Ectodermal cell (in vitro differentiated cells): ENCODE measurements around the gene GNG7.
"Not testable (repeated sequence)": the region's sequence is repeated elsewhere in the genome, so short reads cannot be mapped to it uniquely, and the experiment has no call there.

Source experiments
- H3K27ac ChIP-seq: 2 replicates; pipeline ENCODE4 v1.7.0; 2013; ENCODE audit warnings: mild to moderate bottlenecking, low read depth, low read length; ENCODE audit not compliant: insufficient read depth, poor library complexity, severe bottlenecking
- H3K27me3 ChIP-seq: 2 replicates; pipeline ENCODE4 v1.7.0; 2013; ENCODE audit warnings: mild to moderate bottlenecking, low read length; ENCODE audit not compliant: insufficient read depth, control insufficient read depth, poor library complexity, severe bottlenecking
- H3K36me3 ChIP-seq: one replicate; pipeline ENCODE4 v1.7.0; 2013; ENCODE audit warnings: low read length; ENCODE audit not compliant: control insufficient read depth, insufficient read depth
- H3K4me1 ChIP-seq: one replicate; pipeline ENCODE4 v1.7.0; 2013; ENCODE audit warnings: low read length; ENCODE audit not compliant: control insufficient read depth, insufficient read depth
- H3K4me3 ChIP-seq: 2 replicates; pipeline ENCODE4 v1.7.0; 2013; ENCODE audit warnings: low read depth, low read length, control low read depth; ENCODE audit not compliant: insufficient read depth
- H3K9me3 ChIP-seq: 2 replicates; pipeline ENCODE4 v1.7.0; 2013; ENCODE audit warnings: mild to moderate bottlenecking, low read length, moderate library complexity; ENCODE audit not compliant: control insufficient read depth
- WGBS, 2 experiments: methylation state at CpG; one replicate each; pipeline ENCODE4 v1.1.7; 2013; ENCODE audit warnings: missing lambda C conversion rate in 2 of 2; 5-methylcytosine and 5-hydroxymethylcytosine counted together

GNG7 gene

DNA sequence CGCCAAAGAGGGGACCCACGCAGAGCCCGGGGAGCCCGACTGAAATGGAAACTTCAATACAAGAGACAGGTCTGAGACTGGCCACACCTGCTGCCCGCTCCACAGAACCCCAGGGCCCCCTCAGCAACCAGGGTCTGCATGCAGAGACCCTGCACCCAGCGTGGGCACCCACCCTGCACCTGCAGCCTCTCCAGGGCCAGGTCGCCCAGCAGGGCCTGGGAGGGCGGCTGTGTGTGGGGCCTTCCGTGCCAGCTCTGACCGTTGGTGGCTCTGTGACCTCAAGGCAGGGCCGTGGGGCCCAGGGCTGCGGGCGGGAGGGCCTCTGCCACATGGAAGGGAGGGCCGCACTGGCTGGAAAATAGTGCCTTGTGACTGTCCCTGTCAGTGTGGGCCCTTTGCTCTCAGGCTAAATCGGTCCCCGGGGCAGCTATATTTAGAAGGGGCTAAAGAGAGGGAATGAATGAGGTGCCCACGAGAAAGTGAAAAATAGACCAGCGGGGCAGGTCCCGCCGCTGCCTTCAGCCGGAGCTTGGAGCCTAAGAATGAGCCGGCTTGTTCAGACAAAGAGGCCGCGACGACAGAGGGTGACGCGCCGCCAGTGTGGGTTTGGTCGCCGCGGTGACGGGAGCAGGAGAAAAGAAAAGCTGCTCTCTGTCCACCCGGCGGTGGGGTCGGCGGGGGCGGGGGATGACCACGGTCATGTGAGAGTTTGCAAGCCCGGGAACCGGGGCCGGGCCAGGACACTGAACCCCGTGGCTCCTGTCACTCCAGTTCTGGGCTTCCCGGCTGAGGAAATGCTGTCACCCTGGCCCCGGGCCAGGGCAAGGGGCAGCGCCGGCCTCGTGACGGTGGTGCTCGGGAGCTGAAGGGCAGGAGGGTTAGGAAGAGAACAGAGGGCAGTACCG is 156.1 kb downstream of the GNG7 start:
- Histone ChIP-seq H3K27ac (peak overlapping the region; percentile 97), H3K9me3 (no peaks in the 10 kb centered on the region), H3K4me3 (no peak overlapping the region), H3K27me3 (peaks cover 3% of the 10 kb centered on the region), H3K36me3 (no peaks in the 10 kb centered on the region), H3K4me1 (peaks cover 35% of the 10 kb centered on the region)
- 42 to 48% methylated on average over 50 of the region's 50 CpGs for WGBS, 2 experiments

GRCh38 chr19:2545416-2546127 is 156.9 kb downstream of the GNG7 start:
- WGBS, 2 experiments = 91 to 93% methylated on average over 20 of the region's 20 CpGs
- peaks cover 35% of the 10 kb centered on the region for H3K4me1 ChIP-seq
- H3K27ac ChIP-seq = peak overlapping the region; percentile 97
- not testable (repeated sequence) for H3K9me3 ChIP-seq, H3K36me3 ChIP-seq, H3K4me3 ChIP-seq, H3K27me3 ChIP-seq

DNA sequence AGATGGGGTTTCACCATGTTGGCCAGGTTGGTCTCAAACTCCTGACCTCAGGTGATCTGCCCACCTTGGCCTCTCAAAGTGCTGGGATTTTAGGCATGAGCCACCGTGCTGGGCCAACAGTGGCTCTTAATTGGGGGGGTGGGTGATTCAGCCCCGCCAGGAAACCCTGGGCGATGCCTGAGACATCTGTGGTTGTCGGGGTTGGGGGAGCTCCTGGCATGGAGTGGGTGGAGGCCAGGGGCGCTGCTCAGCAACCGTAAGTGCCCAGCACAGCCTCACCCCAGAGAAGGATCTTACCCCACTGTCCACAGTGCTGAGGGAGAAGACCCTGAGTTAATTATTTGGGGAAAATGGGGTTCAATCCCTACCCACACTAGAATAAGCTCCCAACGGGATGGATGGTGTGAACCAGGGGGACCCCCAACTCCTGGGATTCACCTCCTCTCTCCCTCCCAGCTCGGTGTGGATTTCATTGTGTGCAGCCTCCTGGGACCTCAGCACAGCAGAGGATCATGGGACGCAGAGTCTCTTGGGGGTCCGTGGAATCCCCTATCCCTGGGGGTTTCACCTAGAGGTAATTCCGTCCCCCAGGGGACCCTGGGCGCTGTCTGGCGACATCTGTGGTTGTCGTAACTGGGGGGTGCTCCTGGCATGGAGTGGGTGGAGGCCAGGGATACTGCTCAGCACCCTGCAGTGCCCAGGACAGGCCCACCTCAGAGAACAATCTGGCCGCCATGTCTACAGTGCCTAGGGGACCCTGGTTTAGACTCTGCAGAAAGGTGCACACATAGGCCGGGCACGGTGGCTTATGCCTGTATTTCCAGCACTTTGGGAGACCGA is 157.7 kb downstream of the GNG7 start:
- H3K27ac ChIP-seq = no peak overlapping the region
- H3K27me3 ChIP-seq = peaks cover 3% of the 10 kb centered on the region
- peaks cover 41% of the 10 kb centered on the region for H3K4me1 ChIP-seq
- no peaks in the 10 kb centered on the region for H3K36me3 ChIP-seq
- 93 to 95% methylated on average over 18 of the region's 18 CpGs for WGBS, 2 experiments
- H3K9me3 ChIP-seq = no peaks in the 10 kb centered on the region
- no peak overlapping the region for H3K4me3 ChIP-seq

DNA sequence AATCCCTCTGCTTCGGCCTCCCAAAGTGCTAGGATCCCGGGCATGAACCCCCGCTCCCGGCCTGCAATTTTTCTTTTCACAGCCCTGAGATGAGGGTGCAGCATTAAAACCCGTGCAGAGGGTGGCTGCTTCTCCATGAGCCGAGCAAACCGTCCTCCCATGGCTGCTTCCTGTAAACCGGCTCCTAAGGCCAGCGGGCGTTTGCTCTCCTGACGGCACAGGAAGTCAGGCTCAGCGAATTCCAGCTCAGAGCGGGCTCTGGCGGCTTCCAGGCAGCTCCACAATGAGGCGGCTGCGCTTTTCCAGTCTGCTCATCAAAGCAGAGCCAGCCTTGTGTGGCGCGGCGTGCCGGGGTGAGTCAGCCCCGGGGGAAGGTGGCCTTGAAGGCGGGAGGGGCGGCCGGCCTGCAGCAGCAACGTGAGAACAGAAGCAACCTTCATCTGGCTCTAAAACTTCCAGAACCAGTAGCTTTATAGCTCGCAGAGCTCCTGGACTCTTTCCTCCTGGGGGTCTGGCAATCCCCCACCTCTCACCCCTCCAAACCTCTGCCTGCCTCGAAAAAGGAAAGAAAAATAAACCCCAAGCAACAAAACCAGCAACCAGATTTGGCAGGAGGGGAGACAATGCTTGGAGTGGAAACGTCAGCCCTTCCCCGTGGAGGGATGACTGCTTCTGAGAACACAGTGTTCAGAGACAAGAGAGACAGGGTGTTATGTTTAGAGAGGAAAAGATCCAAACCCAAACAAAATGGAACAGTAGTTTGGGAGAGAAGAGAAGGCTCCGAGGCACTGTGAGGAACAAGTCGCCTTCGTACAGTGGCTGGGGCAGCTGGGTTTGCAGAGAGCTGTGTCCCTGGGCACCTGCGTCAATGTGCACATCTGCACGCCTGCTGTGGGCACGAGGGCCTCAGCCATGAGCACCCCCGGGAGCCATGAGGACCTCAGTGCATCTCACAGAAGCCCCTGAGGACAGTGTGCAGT is 158.7 kb downstream of the GNG7 start:
- no peak overlapping the region for H3K4me3 ChIP-seq
- peaks cover 41% of the 10 kb centered on the region for H3K4me1 ChIP-seq
- H3K36me3 ChIP-seq = no peaks in the 10 kb centered on the region
- peaks cover 3% of the 10 kb centered on the region for H3K27me3 ChIP-seq
- no peaks in the 10 kb centered on the region for H3K9me3 ChIP-seq
- peak overlapping the region; percentile 89 for H3K27ac ChIP-seq
- WGBS, 2 experiments = 28 to 29% methylated on average over 36 of the region's 36 CpGs

DNA sequence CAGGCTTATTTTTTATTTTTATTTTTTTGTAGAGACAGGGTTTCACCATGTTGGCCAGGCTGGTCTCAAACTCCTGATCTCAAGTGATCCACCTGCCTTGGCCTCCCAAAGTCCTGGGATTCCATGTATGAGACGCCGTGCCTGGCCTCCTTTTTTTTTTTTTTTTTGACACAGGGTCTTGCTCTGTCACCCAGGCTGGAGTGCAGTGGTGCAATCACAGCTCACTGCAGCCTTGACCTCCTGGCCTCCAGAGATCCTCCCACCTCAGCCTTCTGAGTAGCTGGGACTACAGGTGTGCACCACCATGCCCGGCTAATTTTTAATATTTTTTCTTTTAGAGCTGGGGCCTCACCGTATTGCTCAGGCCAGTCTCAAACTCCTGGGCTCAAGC is 159.4 kb downstream of the GNG7 start:
- H3K4me3 ChIP-seq, H3K27me3 ChIP-seq, H3K36me3 ChIP-seq, H3K9me3 ChIP-seq: not testable (repeated sequence)
- WGBS, 2 experiments = 56 to 58% methylated on average over 4 of the region's 4 CpGs
- Histone ChIP-seq H3K4me1 (peaks cover 41% of the 10 kb centered on the region), H3K27ac (peak overlapping the region; percentile 89)

- H3K4me3 ChIP-seq = no peak overlapping the region
- no peaks in the 10 kb centered on the region for H3K36me3 ChIP-seq
- H3K27me3 ChIP-seq = peaks cover 3% of the 10 kb centered on the region
- no peak overlapping the region for H3K27ac ChIP-seq
- 85 to 86% methylated on average over 22 of the region's 22 CpGs for WGBS, 2 experiments
- H3K9me3 ChIP-seq = no peaks in the 10 kb centered on the region
- H3K4me1 ChIP-seq = peaks cover 41% of the 10 kb centered on the region
Observed at GRCh38 chr19:2542341-2543069, 160.0 kb downstream of the GNG7 start.

DNA sequence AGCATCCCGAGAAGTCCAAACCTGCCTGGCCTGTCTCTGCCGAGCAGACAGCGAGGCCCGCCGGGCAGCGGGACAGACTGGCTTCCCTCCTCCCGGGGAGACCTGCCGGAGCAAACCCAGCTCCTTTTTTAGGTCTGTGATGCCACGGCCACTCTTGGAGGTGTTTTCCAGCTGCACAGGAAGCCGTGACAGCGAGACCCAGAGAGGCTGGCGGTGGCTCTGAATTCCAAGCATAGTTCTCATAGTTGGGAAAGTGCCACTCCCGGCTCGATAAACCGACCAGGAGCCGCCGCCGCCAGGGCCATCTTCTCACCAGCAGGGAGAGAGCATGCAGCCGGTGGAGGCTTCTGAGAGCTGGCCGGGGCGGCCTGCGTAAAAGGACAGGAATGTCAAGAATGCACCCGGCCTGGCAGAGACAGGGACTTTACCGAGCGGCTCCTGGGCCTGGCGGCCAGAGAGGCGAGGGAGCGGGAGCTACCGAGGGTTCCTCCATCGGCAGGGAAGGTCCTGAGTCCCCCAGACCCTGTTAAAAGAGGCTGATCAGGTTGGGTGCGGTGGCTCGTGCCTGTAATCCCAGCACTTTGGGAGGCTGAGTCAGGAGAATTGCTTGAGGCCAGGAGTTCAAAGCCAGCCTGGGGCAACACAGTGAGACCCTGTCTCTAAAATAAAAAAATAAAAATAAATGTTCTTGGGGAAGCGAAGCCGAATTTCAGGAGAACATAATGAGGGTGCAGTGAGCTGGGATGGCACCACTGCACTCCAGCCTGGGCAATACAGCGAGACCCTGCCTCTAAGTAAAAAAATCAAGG is 161.6 kb downstream of the GNG7 start:
- H3K9me3 ChIP-seq = no peaks in the 10 kb centered on the region
- peaks cover 3% of the 10 kb centered on the region for H3K27me3 ChIP-seq
- peak overlapping the region; percentile 86 for H3K27ac ChIP-seq
- peak overlapping the region; percentile 16 for H3K4me3 ChIP-seq
- peaks cover 26% of the 10 kb centered on the region for H3K4me1 ChIP-seq
- 10 to 11% methylated on average over 35 of the region's 35 CpGs for WGBS, 2 experiments
- no peaks in the 10 kb centered on the region for H3K36me3 ChIP-seq

DNA sequence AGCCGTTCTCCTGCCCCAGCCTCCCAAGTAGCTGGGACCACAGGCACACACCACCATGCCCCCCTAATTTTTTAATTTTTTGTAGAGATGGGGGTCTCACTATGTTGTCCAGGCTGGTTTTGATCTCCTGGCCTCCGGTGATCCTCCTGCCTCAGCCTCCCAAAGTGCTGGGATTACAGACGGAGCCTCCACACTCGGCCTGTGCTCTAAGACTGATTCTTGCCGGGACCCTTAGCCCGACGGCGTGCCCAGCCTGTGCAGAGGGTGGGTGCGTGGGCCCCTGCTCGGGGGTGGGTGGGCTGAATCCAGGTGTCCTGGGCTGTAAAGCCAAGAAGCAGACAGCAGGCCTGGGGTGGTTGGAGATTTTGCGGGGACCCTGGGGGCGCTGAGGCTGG is 162.2 kb downstream of the GNG7 start:
- Histone ChIP-seq H3K27ac (peak overlapping the region; percentile 86), H3K27me3 (peaks cover 3% of the 10 kb centered on the region), H3K36me3 (no peaks in the 10 kb centered on the region), H3K4me1 (peaks cover 25% of the 10 kb centered on the region), H3K9me3 (no peaks in the 10 kb centered on the region), H3K4me3 (peak overlapping the region; percentile 16)
- 71 to 73% methylated on average over 12 of the region's 12 CpGs for WGBS, 2 experiments
